ENCODE measurements around the gene PLOD2. TPM values are rescaled to one million over a fixed set of nuclear protein-coding genes. Genes with fewer than 3 reads are reported as not detected.

The PLOD2 gene
- total RNA-seq, 1 experiment from 2014 or later, result 19.3 TPM

GRCh38 chr3:146072824-146073223 lies 88.2 kb downstream of the PLOD2 start:
- Histone ChIP-seq H4K91ac (ENCODE audit: insufficient read length, low read depth, low read length) (no peak overlapping the region), H2BK5ac (ENCODE audit: insufficient read length, low read length) (no peak overlapping the region), H3K14ac (ENCODE audit: insufficient read depth, low read length) (no peak overlapping the region), H3K9ac (ENCODE audit: extremely low read depth, insufficient read length, low read length) (no peak overlapping the region), H3K23ac (ENCODE audit: insufficient read length, low read depth, low read length) (no peak overlapping the region), H4K5ac (ENCODE audit: insufficient read length, low read depth, low read length) (no peak overlapping the region), H3K18ac (ENCODE audit: insufficient read length, low read depth, low read length) (no peak overlapping the region), H2BK12ac (ENCODE audit: insufficient read length, low read depth, low read length) (no peak overlapping the region), H3K23me2 (ENCODE audit: insufficient read length, low read depth, low read length, poor library complexity, severe bottlenecking) (no peaks in the 10 kb centered on the region), H2BK15ac (ENCODE audit: low read depth, low read length) (no peak overlapping the region), H4K8ac (replicated peaks; ENCODE audit: insufficient read length, low read depth, low read length) (no peak overlapping the region), H3K79me2 (ENCODE audit: insufficient read depth, low read length) (no peaks in the 10 kb centered on the region), H3K79me1 (ENCODE audit: insufficient read depth, low read depth, low read length, poor library complexity, severe bottlenecking) (no peaks in the 10 kb centered on the region), H3K4me2 (ENCODE audit: insufficient read depth, insufficient read length, low read length) (no peak overlapping the region), H3K27me3 (ENCODE audit: insufficient read depth, low read length) (no peaks in the 10 kb centered on the region), H3K4ac (ENCODE audit: low read depth, low read length) (no peak overlapping the region), H3K4me1 (ENCODE audit: insufficient read depth, low read length) (no peaks in the 10 kb centered on the region), H3K56ac (ENCODE audit: insufficient read length, low read depth, low read length) (no peak overlapping the region), H2AFZ (ENCODE audit: low read length) (no peak overlapping the region), H3T11ph (ENCODE audit: low read length) (no peak overlapping the region), H2AK5ac (ENCODE audit: insufficient read length, low read length) (no peak overlapping the region), H4K20me1 (ENCODE audit: control insufficient read depth, insufficient read depth, insufficient read length) (no peaks in the 10 kb centered on the region), H3K27ac (ENCODE audit: insufficient read length, low read depth, low read length) (no peak overlapping the region), H2BK20ac (ENCODE audit: low read depth, low read length, poor library complexity, severe bottlenecking) (no peak overlapping the region), H2BK120ac (ENCODE audit: low read depth, low read length, poor library complexity, severe bottlenecking) (no peak overlapping the region), H3K9me3 (ENCODE audit: control insufficient read depth, low read depth, low read length) (no peaks in the 10 kb centered on the region)
- no peak overlapping the region for H3K4me3 Mint-ChIP-seq
- no peak for DNase-seq
- H3K36me3 Mint-ChIP-seq (ENCODE audit: insufficient read depth in 1 of 3, low read depth in 3 of 3), result peaks cover 3 to 12% (median 7%) of the 10 kb centered on the region in 3 experiments; a peak in 5 of 7 replicates
- H3K27me3 Mint-ChIP-seq (ENCODE audit: low read depth), result no peaks in the 10 kb centered on the region
- no peak for TF ChIP-seq CTCF (conservative IDR thresholded peaks at IDR 0.05)
- no peaks in the 10 kb centered on the region for H3K9me3 Mint-ChIP-seq
- peaks cover 4 to 11% of the 10 kb centered on the region in 2 experiments; a peak in 3 of 4 replicates for H3K4me1 Mint-ChIP-seq
- H3K27ac Mint-ChIP-seq, result no peak overlapping the region

Measured in H9 (cell line).